HepG2 (cell line): ENCODE results near the gene GNL1. TPM values are rescaled to one million over a fixed set of nuclear protein-coding genes. Genes with fewer than 3 reads are reported as not detected.
A peak's percentile ranks its signal among the peaks of the same experiment; 100 is the strongest.

Experiments used
- ARNTL ChIP-seq: sonication (generic); formaldehyde crosslinking; IDR thresholded peaks from 2 replicates; pipeline ENCODE4 v1.4.0; 2020; ENCODE audit warnings: mild to moderate bottlenecking, missing genetic modification reagents
- BHLHE40 ChIP-seq: IDR thresholded peaks from 2 replicates; pipeline ENCODE4 v1.6.1; 2011; ENCODE audit warnings: low read length, improper control_type of control experiment
- KLF9 ChIP-seq: IDR thresholded peaks from 2 replicates; pipeline ENCODE4 v1.6.1; 2016; ENCODE audit warnings: low read depth
- KMT2A ChIP-seq: sonication (generic); formaldehyde crosslinking; IDR thresholded peaks from 2 replicates; pipeline ENCODE4 v1.4.0; 2020; ENCODE audit warnings: missing genetic modification reagents
- MED1 ChIP-seq: sonication (generic); formaldehyde crosslinking; IDR thresholded peaks from 2 replicates; pipeline ENCODE4 v1.4.0; 2020; ENCODE audit warnings: missing genetic modification reagents
- MXI1 ChIP-seq: IDR thresholded peaks from 3 replicates; pipeline ENCODE4 v1.6.1; 2012; ENCODE audit warnings: low read depth, low read length, inconsistent platforms, borderline replicate concordance
- MYC ChIP-seq: sonication (generic); formaldehyde crosslinking; IDR thresholded peaks from 2 replicates; pipeline ENCODE4 v1.9.0; 2021; ENCODE audit warnings: missing genetic modification reagents, borderline replicate concordance
- NFE2L2 ChIP-seq: fragments of 150-350 bp; IDR thresholded peaks from 2 replicates; pipeline ENCODE4 v1.6.1; 2014; ENCODE audit warnings: low read length
- NR2F2 ChIP-seq: IDR thresholded peaks from 2 replicates; pipeline ENCODE4 v1.6.1; 2012; ENCODE audit warnings: low read depth, inconsistent platforms, borderline replicate concordance
- PAX8 ChIP-seq: sonication (generic); formaldehyde crosslinking; IDR thresholded peaks from 2 replicates; pipeline ENCODE4 v1.8.0; 2022; ENCODE audit warnings: mild to moderate bottlenecking, missing genetic modification reagents, borderline replicate concordance
- PPARG ChIP-seq: conservative IDR thresholded peaks from 2 replicates; pipeline ENCODE4 v1.6.1; 2016; ENCODE audit warnings: missing biosample characterization, missing genetic modification reagents
- RERE ChIP-seq: IDR thresholded peaks from 2 replicates; pipeline ENCODE4 v1.6.1; 2016; ENCODE audit warnings: low read depth, missing genetic modification reagents, missing compliant biosample characterization
- SOX6 ChIP-seq, 2 experiments: fragments of 450-650 bp in 1 of 2; sonication (generic) in 1 of 2; formaldehyde crosslinking in 1 of 2; IDR thresholded peaks; 2 replicates each; pipeline versions ENCODE4 v1.4.0 to v1.6.1; 2017 to 2020; ENCODE audit warnings: antibody characterized with exemption in 1 of 2, mild to moderate bottlenecking in 1 of 2, missing genetic modification reagents in 1 of 2
- THYN1 ChIP-seq: sonication (generic); formaldehyde crosslinking; IDR thresholded peaks from 2 replicates; pipeline ENCODE4 v1.8.1; 2023; ENCODE audit warnings: low read depth, mild to moderate bottlenecking, moderate library complexity, missing genetic modification reagents, borderline replicate concordance
- TMF1 ChIP-seq: sonication (generic); formaldehyde crosslinking; IDR thresholded peaks from 2 replicates; pipeline ENCODE4 v1.8.1; 2022; ENCODE audit warnings: low read depth, missing genetic modification reagents
- TSC22D2 ChIP-seq: sonication (generic); formaldehyde crosslinking; IDR thresholded peaks from 2 replicates; pipeline ENCODE4 v1.5.1; 2020; ENCODE audit warnings: missing genetic modification reagents, mild to moderate bottlenecking, borderline replicate concordance
- ZFP36L1 ChIP-seq: sonication (generic); formaldehyde crosslinking; IDR thresholded peaks from 2 replicates; pipeline ENCODE4 v1.8.0; 2022; ENCODE audit warnings: mild to moderate bottlenecking, missing genetic modification reagents, moderate library complexity
- ZMYM3 ChIP-seq: sonication (generic); formaldehyde crosslinking; IDR thresholded peaks from 2 replicates; pipeline ENCODE4 v1.5.1; 2020; ENCODE audit warnings: mild to moderate bottlenecking, missing genetic modification reagents
- ZNF124 ChIP-seq: sonication (generic); formaldehyde crosslinking; IDR thresholded peaks from 2 replicates; pipeline ENCODE4 v1.4.0; 2020; ENCODE audit warnings: missing genetic modification reagents
- ZNF234 ChIP-seq: sonication (generic); formaldehyde crosslinking; conservative IDR thresholded peaks from 2 replicates; pipeline ENCODE4 v1.5.1; 2020; ENCODE audit warnings: mild to moderate bottlenecking, missing genetic modification reagents
- ZNF260 ChIP-seq: sonication (generic); formaldehyde crosslinking; IDR thresholded peaks from 2 replicates; pipeline ENCODE4 v1.4.0; 2020; ENCODE audit warnings: missing genetic modification reagents, low read depth, mild to moderate bottlenecking, borderline replicate concordance
- ZNF350 ChIP-seq: sonication (generic); formaldehyde crosslinking; IDR thresholded peaks from 2 replicates; pipeline ENCODE4 v1.4.0; 2020; ENCODE audit warnings: mild to moderate bottlenecking, low read depth, missing genetic modification reagents, borderline replicate concordance
- ZNF616 ChIP-seq: sonication (generic); formaldehyde crosslinking; IDR thresholded peaks from 2 replicates; pipeline ENCODE4 v1.5.0; 2020; ENCODE audit warnings: low read depth, mild to moderate bottlenecking, missing genetic modification reagents
- ZNF792 ChIP-seq: IDR thresholded peaks from 2 replicates; pipeline ENCODE4 v1.6.1; 2016
- polyA plus RNA-seq, 8 experiments: library from polyadenylated mRNA; depleted of rRNA in 3 of 8; stranded (reverse) in 7 of 8; unstranded in 1 of 8; fragments of >200 nt; fragmentation: Illumina TruSeq in 4 of 8; extraction: Trizol in 4 of 8; gene quantifications; 2 replicates each; pipeline versions ENCODE4 v1.2.1 to v1.2.3, GENCODE V29; 2011 to 2016; ENCODE audit warnings: low read depth in 4 of 8, missing spikeins in 1 of 8, mixed read lengths in 1 of 8; ENCODE audit not compliant: insufficient read depth in 1 of 8
- total RNA-seq, 5 experiments: library from RNA; depleted of rRNA; stranded (reverse); fragments of >200 nt; fragmentation: Illumina TruSeq; extraction: Trizol; gene quantifications; 2 replicates each; pipeline ENCODE4 v1.2.3, GENCODE V29; 2016; ENCODE audit warnings: low read depth in 1 of 5
- TF ChIP-seq, protein P1 (sequence below), 2 experiments: fragments of 450-650 bp in 1 of 2; sonication (generic) in 1 of 2; formaldehyde crosslinking; IDR thresholded peaks; 2 replicates each; pipeline versions ENCODE4 v1.5.0 to v1.8.0; 2020 to 2022; ENCODE audit warnings: mild to moderate bottlenecking in 1 of 2, missing genetic modification reagents in 1 of 2

The GNL1 gene
- total and polyA plus RNA-seq, 2 of the 13 experiments (the other 11 are each of a cell fraction or from before 2014, with no cell fraction given), result 35.0 to 55.6 TPM

- TF ChIP-seq RERE (CRISPR knock-in tag) (0 out of 2 replicates have a peak, but pooled peaks have one; percentile 12), ARNTL (CRISPR knock-in tag) (peak; percentile 18; the same call in 1 of the 2 replicates), PPARG (CRISPR knock-in tag) (peak; percentile 43; the same call in 1 of the 2 replicates), ZNF350 (CRISPR knock-in tag) (peak; percentile 87; the same call in 1 of the 2 replicates), TMF1 (peak; percentile 45; the same call in 1 of the 2 replicates), ZNF124 (CRISPR knock-in tag) (0 out of 2 replicates have a peak, but pooled peaks have one; percentile 58), MYC (0 out of 2 replicates have a peak, but pooled peaks have one; percentile 17), MXI1 (peak; percentile 29; the same call in 1 of the 3 replicates), SOX6 (IDR thresholded peaks at IDR 0.05) (no peak), SOX6 (CRISPR knock-in tag; IDR thresholded peaks at IDR 0.05) (peak; percentile 87), ZMYM3 (peak; percentile 64), ZNF234 (CRISPR knock-in tag) (no peak), TSC22D2 (CRISPR knock-in tag) (no peak), BHLHE40 (no peak), MED1 (peak; percentile 94), NFE2L2 (no peak), KMT2A (CRISPR knock-in tag) (peak; percentile 35; the same call in 1 of the 2 replicates), THYN1 (CRISPR knock-in tag) (no peak), ZNF792 (CRISPR knock-in tag) (peak; percentile 84; the same call in 1 of the 2 replicates), KLF9 (CRISPR knock-in tag) (no peak), ZFP36L1 (CRISPR knock-in tag) (no peak), PAX8 (CRISPR knock-in tag) (peak; percentile 56; the same call in 1 of the 2 replicates), ZNF260 (CRISPR knock-in tag) (no peak), NR2F2 (no peak), ZNF616 (CRISPR knock-in tag) (no peak)
- TF ChIP-seq, protein P1, sequence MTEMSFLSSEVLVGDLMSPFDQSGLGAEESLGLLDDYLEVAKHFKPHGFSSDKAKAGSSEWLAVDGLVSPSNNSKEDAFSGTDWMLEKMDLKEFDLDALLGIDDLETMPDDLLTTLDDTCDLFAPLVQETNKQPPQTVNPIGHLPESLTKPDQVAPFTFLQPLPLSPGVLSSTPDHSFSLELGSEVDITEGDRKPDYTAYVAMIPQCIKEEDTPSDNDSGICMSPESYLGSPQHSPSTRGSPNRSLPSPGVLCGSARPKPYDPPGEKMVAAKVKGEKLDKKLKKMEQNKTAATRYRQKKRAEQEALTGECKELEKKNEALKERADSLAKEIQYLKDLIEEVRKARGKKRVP (CRISPR knock-in tag; IDR thresholded peaks at IDR 0.05), result peak in 1 of 2 experiments; percentile 44; a peak in 1 of 4 replicates
Observed at GRCh38 chr6:30515944-30516753, 40.1 kb downstream of the GNL1 start (continued).
